Fibroblast of skin of abdomen (primary cell): ENCODE measurements around the gene AMELX. TPM values are rescaled to one million over a fixed set of nuclear protein-coding genes. Genes with fewer than 3 reads are reported as not detected.

Experiments
- DNase-seq: peaks from one replicate; pipeline ENCODE4 v3.0.0-alpha.2; 2013
- polyA plus RNA-seq, 2 experiments: library from polyadenylated mRNA; unstranded; fragments of 120-200 nt; gene quantifications; one replicate each; pipeline ENCODE4 v1.2.1, GENCODE V29; 2013; ENCODE audit not compliant: insufficient read length in 2 of 2

AMELX gene
- not detected for polyA plus RNA-seq (2013, experiment 1 of 2; ENCODE audit: insufficient read length)
- polyA plus RNA-seq (2013, experiment 2 of 2; ENCODE audit: insufficient read length) = not detected

DNA sequence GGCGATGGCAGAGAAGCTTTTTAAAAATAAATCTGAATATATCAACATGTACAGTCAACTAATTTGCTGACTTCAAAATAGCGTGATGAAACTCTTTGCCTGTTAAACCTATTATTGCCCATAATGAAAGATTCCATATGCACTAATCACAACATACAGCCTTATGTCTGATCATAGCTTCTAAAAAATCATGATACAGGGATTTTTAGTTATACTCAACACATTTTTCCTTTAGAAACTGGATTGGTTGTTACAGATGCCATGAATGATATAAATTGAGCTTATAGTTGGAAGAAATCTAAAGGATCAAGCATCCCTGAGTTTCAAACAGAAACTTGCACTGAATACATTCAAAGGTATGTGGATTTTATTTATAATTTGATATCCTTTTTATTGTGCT is at the start of gene AMELX:
TSS of gene AMELX (plus strand) at position 301 of the 400 bp plus-strand sequence. CDS start 1,376 bp downstream, outside the sequence.
- no peak for DNase-seq

DNA sequence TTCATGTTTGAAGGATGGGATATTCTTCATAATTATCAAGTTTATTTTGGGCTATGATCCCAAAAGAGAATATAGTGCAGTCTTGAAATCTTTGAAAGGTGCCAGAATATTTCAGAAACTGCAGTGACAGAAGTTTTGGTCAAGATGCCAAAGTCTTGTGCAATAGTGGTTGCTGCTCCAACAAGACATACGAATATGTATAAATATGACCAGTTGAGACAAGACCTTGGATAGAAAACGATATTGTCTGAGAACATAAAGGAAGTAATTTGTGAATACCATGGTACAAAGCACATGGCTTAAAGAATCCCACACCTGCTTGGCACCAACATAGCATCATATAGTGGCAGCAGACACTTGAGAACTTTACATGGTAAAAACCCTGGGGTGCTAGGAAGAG is 48.6 kb upstream of the AMELX start:
- DNase-seq = peak; percentile 29

DNA sequence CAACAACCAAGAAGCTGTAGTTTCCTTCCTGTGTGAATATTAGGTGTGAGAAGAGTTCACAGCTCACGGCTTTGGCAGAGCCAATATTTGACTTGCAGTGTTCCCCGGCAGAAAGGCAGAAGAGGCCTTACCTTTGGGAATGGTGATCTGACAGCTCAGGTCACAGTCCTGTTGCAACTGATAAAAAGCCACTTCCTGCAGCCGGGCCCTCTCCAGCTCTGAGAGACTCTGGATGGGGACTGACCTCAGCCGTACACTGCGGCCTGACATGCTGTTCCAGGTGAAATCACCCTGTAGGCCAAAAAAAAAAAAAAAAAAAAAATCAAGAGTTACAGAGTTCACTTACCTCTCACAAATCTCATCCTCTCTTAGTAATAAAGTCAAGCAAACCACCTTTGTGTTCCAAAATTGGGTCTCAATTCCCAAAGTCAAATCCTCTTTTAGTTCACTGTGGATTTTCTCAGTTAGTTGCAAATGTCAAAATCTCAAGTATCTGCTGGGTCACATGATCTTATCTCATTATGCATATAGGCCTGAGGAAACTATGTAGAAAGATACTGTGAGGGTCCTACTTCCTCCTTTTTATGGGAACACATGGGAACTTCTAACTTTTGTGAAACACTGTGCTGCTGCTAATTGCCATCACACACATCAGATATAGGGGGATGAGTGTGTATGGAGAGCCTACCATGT is 38.6 kb upstream of the AMELX start:
- DNase-seq = no peak

DNA sequence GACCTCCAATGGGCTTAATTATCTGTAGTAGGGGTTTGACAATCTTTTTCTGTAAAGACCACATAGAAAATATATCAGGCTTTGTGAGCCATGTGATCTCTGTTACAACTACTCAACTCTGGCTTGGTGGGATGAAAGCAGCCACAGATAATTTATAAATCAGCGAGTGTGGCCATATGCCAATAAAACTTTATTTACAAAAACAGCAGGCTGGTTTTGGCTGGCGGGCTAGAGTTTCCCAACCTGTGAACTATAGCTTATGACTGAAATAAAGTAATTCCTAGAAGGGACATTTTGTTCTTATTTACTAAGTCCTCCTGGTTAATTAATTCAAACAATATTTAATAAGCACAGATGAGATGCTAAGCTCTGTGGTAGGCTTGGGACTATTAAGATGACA is 35.9 kb upstream of the AMELX start:
- DNase-seq = no peak

DNA sequence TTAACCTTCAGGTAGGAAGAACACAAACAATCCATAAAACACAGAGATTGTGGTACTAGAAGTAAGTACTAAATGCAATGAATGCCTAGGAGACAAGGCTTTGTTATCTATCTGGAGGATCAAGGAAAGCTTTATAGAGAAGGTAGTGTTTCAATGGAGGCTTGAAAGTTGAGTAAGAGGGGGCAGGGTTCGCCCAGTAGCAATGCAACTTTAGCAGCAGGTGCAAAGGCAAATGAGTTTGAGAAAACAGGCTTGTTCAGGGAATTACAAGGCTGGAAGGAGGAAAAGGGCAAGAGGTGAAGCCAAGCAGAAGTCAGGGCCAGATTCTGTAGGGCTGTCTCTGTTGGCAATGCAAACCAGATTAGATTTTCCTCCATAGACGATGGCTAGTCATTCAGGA is 35.5 kb upstream of the AMELX start:
- DNase-seq = no peak

DNA sequence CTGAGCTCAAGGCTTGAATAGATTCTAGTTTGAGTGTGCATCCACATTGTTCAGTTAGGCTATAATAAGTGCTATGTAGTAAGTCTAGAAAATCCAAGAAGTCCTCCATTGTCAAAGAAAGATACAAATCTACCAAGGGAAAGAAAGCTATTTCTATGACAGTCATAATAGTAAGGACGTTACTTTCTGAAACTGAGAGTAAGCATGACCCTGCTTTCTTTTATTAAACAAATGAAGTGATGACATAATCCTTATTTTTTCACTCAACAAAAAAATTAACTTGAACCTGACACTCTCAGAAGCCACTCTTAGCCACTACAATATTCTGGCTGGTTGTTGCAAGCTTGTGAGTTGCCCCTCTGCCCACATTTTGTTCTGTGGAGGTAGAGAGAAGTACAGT is 33.8 kb upstream of the AMELX start:
- DNase-seq = no peak

DNA sequence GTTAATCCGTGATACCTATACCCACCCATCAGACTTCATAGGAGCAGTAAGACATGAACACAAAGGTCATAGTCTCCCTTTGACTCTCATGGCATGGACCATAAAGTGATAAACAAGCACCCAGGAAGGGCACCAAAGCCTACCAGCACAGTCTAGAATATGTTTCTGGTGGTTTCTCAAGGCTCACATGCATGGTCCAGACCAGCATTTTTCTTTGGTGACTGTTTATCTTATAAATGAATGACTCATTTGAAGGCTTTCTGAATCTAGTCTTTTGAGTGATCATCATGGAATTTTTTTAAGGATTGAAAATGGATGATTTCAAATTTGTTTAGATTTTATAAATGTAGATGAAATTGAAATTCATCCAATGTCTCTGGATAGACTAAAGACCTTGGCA is 32.0 kb upstream of the AMELX start:
- DNase-seq = peak; percentile 69

DNA sequence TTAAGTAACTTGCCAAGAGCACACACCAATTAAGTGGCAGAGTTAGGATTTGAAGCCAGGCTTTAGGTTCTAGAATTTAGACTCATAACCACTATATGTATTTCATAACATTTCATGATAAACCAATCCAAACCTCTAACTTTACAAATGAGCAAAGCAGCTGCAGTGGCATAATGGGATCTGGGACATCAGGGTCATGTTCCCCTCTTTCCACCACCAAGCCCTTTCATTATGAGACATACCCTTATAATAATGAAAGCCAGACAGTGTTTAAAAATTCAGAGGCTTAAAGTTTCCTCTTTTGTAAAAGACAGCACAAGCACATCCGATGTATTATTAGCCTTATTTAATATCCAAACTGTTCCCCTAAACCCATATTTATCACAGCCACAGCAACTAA is 28.3 kb upstream of the AMELX start:
- DNase-seq = no peak

DNA sequence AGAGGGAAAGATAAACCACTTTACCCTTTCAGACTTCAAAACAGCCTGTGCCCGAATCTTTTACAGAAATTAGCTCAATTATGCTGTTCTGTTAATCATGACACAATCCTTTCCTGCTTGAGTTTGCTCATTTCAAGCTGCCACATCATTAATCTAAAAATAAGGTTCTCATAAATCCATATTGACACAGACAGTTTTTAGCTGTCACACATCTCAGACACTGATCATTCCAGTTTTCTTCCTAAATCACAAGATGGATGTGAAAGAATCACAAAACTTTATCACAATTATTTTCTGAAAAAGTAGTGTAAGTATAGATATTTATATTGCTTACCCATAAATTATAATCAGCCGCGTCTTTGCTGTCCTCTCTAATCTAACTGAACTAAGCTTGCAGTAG is 27.9 kb upstream of the AMELX start:
- no peak for DNase-seq

DNA sequence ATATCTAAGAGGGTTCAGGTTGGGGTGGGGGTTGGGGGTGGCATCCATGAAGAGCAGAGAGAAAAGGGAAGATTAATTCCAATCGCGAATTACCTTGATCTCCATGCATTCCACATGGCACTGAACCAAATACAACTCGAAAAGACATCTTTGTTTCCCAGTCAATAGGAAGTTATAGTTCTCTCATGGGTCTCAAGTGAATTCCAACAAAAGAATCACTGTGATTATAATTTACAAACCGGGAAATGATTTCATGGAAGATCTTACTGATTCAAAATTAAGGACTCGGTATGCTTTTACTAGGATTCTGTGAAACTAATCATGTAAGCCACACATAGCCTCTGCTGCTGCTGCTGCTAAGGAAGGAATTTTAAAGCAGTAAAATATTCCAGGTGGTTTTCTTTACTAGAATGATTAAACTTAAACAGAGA is 26.6 kb upstream of the AMELX start:
- DNase-seq = no peak

DNA sequence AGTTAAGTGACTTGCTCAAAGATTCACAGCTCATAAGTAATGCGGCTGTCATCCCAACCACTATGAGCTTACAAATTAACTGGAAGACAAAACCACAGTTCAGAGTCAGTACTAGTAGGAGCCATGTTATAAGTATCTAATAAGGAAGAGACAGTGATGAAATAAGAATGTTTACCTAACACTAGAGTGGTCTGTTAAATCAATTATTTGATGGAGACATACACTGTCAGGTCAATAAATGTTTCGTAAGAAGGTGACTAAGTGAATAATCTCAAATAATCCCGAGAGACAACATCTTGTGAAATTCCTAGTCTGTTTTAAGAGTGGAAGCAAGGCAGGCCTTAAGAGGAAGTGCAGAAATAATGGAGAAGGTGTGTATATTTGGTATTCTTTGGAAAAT is 25.8 kb upstream of the AMELX start:
- peak; percentile 50 for DNase-seq

DNA sequence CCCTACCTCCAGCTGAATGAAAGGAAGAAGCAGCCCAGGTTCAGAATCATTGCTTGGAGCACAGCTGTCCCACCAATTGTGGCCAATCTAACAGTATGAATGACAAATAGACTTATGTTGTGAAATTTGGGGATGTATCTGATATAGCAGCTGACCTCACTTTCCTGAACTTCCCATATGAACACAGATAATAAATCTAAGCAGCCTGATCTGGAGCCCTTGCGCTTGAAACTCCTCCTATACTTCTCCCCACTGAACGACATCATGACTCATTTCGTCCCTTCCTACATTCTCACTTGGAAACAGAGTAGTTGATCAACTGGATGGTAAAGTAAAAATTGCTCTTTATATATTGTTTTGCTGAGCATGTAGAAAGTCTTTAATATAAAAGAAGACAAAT is 24.2 kb upstream of the AMELX start:
- DNase-seq = no peak

DNA sequence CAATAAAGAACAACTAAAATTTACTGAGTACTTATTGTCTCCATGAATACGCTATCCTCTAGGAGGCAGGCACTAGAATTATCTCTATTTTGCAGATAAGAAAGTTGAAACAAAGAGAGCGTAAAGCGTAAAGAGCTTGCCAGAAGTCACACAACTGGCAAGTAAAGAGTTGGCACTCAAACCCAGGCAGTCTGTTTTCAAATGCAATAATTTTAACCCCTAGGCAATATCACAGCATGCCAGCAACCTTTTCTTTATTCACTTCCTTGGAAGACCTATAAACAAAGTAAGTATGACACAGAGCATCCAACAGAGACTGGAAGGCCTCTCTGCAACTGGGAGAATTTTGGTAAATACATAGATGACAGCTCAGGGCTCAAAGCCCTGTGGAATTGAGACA is 23.2 kb upstream of the AMELX start:
- no peak for DNase-seq

DNA sequence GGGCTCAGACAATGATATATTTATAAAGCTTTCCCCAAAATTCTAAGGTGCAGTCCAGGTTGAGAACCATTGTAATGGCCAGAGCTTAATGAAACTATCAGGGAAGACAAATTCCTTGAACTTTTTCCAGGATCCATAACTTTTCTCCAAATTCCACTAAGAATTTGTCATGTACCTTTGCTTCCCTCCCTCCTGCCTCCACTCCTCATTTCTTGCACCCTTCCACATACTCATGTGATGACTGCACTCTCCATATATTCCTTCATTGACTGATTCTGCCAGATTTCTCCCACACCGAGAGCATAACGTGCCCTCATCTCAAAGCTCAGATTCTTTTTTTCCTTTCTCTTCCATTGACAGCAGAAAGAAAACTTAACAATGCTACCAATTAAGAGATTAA is 20.9 kb upstream of the AMELX start:
- peak; percentile 42 for DNase-seq

DNA sequence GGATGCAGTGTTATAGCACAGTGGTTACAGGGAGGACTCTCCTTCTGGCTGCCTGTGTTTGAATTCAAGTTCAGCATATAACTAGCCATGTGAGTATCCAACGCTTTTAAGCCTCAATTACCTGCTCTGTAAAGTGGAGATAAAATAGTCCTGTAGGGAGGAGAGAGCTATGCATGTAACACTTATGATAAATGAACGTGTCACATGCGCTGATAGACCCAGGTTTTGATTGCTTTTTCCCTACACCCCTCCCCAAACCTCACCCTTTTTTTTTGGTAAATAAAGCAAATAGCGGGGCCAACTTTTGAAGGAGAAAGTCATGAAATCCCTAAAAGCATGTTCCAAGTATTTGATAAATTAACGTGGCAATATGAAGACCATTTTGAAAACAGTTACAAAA is 20.4 kb upstream of the AMELX start:
- DNase-seq = no peak

DNA sequence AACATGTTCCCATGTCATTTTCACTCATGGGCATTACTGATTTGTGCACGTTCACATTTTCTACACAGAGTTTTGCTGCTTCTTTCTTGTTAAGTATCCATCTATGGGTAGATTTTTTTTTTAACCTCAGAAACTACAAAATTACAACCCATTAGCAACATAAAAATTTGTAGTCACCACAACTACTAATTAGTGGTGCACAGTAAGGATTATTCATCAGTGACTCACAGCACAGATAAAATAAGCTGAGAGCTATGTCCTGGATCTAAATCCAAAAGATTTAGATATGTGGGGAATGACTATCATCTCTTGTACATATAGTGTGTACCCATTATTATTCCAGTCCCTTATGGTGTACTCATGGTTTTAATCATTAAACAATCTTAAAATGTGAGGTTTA is 19.7 kb upstream of the AMELX start:
- DNase-seq = peak; percentile 67

DNA sequence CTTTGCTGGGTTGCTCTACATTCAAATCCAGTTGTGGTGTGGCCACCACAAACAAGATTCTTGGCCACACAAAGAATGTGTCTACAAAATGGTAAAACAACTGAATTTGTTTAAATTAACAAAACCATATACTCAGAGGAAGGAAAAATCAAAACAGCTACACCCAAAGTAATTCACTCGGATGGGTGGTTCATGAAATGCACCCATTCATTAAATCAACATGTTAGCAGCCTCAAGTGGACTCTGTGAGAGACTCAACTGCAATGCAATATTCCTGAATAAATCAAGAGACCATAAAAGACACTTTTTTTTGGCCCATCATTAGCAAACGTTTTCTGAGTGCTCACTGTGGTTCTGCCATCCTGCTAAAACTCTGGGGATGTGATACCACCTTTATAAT is 11.2 kb upstream of the AMELX start:
- no peak for DNase-seq

DNA sequence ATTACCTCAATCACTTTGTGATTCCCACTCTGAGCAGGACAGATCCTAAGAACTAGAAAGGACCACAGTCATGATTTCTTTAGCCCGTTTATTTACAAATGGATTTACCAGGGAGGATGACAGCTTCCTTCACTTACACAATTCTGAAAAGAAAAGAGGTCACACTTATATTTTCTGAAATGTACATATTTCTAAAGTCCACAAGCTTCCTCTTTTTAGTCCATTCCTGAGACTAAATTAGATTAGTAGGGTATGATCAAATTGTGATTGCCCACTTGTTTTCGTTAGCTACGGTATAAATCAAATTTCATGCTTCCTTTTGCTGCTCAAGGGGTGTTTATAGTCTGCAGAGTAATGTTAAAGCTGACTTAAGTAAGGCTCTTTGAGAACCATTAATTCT is 7.6 kb upstream of the AMELX start:
- no peak for DNase-seq

DNA sequence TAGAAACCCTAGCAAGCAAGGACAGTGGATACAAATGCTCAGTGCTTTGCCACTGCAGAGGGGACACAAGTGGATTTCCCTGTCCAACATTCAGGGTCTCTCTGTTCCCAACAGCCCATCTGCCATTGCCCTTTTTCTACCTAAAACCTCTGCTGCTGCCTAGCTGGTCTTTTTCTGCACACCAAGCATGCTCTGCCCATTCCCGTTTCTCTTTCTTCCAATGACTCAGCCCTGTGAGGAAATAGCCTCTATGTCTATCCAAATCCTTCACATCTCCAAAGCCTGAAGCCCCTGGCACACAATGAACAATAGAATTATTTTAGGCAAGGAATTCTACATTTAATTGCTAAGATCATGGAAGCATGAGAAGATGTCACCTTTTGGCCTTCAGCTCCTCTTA is 5.7 kb upstream of the AMELX start:
- no peak for DNase-seq

DNA sequence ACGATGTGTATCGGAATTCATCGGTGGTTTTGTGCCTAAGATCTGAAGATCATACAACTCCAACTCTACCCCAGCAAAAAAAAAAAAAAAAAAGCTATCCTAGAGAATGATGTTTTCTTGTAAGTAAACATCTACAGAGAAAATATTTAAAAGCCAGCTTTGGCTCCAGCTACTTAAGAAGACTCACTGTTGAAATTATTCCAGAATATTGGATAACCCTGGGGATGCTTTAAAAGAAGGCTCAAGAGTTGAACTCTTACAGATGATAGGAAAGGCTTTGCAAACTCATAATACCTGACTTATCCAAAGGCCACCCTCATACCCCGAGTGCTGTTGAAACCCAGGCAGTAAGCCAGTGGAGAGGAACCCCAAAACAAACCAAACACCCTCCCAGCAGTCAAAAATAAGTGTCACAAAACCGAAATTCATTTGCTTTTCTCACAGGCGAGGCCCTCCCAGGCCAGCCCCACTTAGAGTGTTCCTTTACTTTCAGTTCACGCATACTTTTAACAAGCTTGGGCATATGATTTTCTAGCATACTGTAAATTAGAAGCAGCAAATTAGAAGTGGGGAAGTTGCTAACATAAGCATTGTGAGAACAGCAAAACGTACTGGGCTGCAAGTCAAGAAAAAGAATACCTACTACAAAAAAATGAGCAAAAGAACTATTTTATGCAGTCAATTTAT is 2.7 kb upstream of the AMELX start:
- no peak for DNase-seq

DNA sequence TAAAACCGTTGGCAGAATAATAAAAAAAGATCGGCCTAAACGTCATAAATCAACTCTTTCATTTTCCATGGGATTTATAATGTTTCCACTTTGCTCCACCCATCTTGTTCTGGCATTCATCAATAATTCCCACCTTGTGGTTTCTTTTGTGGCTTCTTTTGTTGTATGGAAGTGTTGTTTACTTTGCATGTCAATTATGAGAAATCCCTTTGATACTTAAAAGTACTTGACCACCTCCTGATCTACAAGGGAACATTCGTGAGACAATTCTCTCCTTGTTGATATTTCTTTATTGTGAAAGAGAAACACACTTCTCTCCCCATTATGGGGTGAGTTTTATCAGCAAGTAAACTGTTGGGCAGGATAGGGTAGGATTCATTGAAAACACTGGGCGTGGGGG is 2.8 kb downstream of the AMELX start:
- no peak for DNase-seq

DNA sequence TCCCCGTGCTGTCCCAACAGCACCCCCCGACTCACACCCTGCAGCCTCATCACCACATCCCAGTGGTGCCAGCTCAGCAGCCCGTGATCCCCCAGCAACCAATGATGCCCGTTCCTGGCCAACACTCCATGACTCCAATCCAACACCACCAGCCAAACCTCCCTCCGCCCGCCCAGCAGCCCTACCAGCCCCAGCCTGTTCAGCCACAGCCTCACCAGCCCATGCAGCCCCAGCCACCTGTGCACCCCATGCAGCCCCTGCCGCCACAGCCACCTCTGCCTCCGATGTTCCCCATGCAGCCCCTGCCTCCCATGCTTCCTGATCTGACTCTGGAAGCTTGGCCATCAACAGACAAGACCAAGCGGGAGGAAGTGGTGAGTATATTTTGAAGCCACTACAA is 5.4 kb downstream of the AMELX start:
- no peak for DNase-seq

DNA sequence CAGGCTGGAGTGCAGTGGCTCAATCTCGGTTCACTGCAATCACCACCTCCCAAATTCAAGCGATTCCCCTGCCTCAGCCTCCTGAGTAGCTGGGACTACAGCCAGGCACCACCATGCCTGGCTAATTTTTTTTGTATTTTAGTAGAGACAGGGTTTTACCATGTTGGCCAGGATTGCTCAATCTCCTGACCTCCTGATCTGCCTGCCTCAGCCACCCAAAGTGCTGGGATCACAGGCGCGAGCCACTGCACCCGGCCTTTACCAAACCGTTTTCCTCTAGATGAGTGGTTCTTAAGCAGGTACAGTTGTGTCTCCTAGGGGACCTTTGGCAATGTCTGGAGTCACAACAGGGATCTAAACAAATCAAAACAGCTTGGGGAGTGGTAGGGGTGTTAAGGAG is 11.6 kb downstream of the AMELX start:
- DNase-seq = no peak

DNA sequence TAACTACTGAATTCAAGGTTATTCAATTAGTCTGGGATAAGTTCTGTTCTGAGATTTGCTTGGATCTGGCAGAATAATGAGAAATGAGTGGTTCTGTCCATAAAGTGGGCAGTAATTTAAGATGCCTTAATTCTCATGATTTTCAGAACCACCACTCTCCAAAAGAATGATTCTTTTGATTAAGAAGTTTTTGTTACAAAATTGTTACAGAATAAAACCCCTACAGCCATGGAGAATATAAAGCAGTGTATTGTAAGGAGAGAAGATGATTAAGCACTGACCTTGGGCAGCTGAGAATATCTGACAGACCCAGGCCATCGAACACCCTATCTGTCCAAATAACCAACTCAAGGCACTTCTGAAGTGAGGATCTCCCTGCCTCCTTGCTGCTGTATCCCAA is 12.4 kb downstream of the AMELX start:
- no peak for DNase-seq

DNA sequence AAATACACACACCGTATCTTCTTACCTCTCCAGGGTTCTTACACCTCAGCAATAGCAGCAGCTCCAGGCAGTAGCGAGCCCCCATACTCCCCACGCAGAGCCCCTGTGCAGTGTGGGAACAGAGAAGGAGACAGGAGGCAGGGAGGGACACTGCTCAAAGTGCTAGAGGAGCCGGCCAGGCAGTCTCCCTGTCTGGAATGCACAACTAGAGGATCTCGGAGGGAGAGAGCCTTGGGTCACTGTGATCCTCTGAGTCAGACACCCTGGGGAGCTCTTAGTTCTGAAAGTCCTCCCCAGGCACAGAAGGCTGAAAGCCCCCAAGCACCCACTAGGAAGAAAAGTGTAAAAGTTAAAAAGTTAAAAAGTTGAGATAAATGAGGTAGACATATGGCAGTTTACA is 16.0 kb downstream of the AMELX start:
- DNase-seq = no peak
